Measurements from ENCODE around the gene HS1BP3. TPM values are rescaled to one million over a fixed set of nuclear protein-coding genes. Genes with fewer than 3 reads are reported as not detected.
A peak's percentile ranks its signal among the peaks of the same experiment; 100 is the strongest.

HS1BP3 gene
- total and polyA plus RNA-seq, 12 donors: 23.7 to 50.1 (median 40.5) TPM

GRCh38 chr2:20608666-20609348 lies 42.1 kb downstream of the HS1BP3 start:
- 89 to 95% (median 94%) methylated on average over 4 to 7 of the region's 7 CpGs for WGBS, 4 donors
- Histone ChIP-seq H3K36me3 (replicated peaks in 1 of 2) (no peaks in the 10 kb centered on the region), H3K9me3 (replicated peaks in 1 of 3) (no peaks in the 10 kb centered on the region), H3K27ac (peak overlapping the region in 2 of 5 donors; percentile 23 to 45), H3K4me1 (replicated peaks in 1 of 2) (peaks cover 24 to 38% of the 10 kb centered on the region in 2 donors), H3K27me3 (no peaks in the 10 kb centered on the region), H3K4me3 (no peak overlapping the region)
- peak in 3 of 7 donors; percentile 12 to 48 (median 20) for DNase-seq
- intact Hi-C loops (cut with DNase I): no loop called here
- TF ChIP-seq CTCF (IDR thresholded peaks at IDR 0.05): no peak
- TF ChIP-seq POLR2A (IDR thresholded peaks at IDR 0.05): no peak

DNA sequence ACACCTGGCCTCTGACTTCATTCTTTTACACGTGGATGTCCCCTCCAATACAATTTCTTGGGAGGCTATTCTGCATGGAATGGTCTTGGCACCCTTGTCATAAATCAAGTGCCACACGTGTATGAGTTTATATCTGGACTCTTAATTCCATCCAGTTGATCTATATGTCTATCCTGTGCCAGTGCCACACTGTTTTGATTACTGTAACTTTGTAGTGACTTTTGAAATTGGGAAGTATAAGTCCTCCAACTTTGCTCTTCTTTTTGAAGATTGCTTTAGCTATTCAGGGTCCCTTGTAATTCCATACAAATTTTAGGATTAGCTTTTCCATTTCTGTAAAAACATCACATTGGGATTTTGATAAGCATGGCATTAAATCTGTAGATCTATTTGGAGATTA lies 43.5 kb downstream of the HS1BP3 start:
- H3K36me3 ChIP-seq (replicated peaks in 1 of 2): no peaks in the 10 kb centered on the region
- TF ChIP-seq POLR2A (IDR thresholded peaks at IDR 0.05) (no peak), CTCF (IDR thresholded peaks at IDR 0.05) (no peak)

GRCh38 chr2:20606198-20606597 lies 44.7 kb downstream of the HS1BP3 start:
- DNase-seq: no peak
- no peak for TF ChIP-seq CTCF (IDR thresholded peaks at IDR 0.05)
- Histone ChIP-seq H3K36me3 (replicated peaks in 1 of 2) (no peaks in the 10 kb centered on the region), H3K4me3 (no peak overlapping the region), H3K9me3 (replicated peaks in 1 of 3) (no peaks in the 10 kb centered on the region), H3K27ac (peak overlapping the region in 2 of 5 donors; percentile 46 to 76), H3K27me3 (no peaks in the 10 kb centered on the region), H3K4me1 (replicated peaks in 1 of 2) (peaks cover 19 to 42% of the 10 kb centered on the region in 2 donors)
- intact Hi-C loops (cut with DNase I): no loop called here
- WGBS, 4 donors: 53 to 72% (median 61%) methylated on average over 3 of the region's 3 CpGs

More for the DNA sequence above, 43.5 kb downstream of the HS1BP3 start:
- no peaks in the 10 kb centered on the region for H3K9me3 ChIP-seq (replicated peaks in 1 of 3)
- peaks cover 24 to 38% of the 10 kb centered on the region in 2 donors for H3K4me1 ChIP-seq (replicated peaks in 1 of 2)
- no peaks in the 10 kb centered on the region for H3K27me3 ChIP-seq
- no peak overlapping the region for H3K27ac ChIP-seq
- no peak for DNase-seq
- intact Hi-C loops (cut with DNase I): no loop called here
- H3K4me3 ChIP-seq: no peak overlapping the region
- WGBS, 4 donors: 86 to 96% (median 89%) methylated on average over 2 of the region's 2 CpGs

- H3K4me1 ChIP-seq (replicated peaks in 1 of 2): peaks cover 21 to 50% of the 10 kb centered on the region in 2 donors
- peak in 6 of 7 donors; percentile 44 to 68 (median 54) for DNase-seq
- H3K36me3 ChIP-seq (replicated peaks in 1 of 2): no peaks in the 10 kb centered on the region
- H3K27me3 ChIP-seq: no peaks in the 10 kb centered on the region
- H3K27ac ChIP-seq: peak overlapping the region; percentile 35 to 84 (median 72)
- 19 to 35% (median 29%) methylated on average over 5 of the region's 5 CpGs for WGBS, 4 donors
- intact Hi-C loops (cut with DNase I): no loop called here
- no peak overlapping the region for H3K4me3 ChIP-seq
- no peaks in the 10 kb centered on the region for H3K9me3 ChIP-seq (replicated peaks in 1 of 3)
- TF ChIP-seq CTCF (IDR thresholded peaks at IDR 0.05) (no peak), POLR2A (IDR thresholded peaks at IDR 0.05) (peak in 1 of 2 donors; percentile 45)
These were observed 45.9 kb downstream of the HS1BP3 start for GRCh38 chr2:20604951-20605381.
